ENCODE data around the gene YARS1. TPM values are rescaled to one million over a fixed set of nuclear protein-coding genes. Genes with fewer than 3 reads are reported as not detected.

The YARS1 gene
- polyA plus RNA-seq, 1 donor (not counting 4 experiments of a cell fraction or from before 2014, with no cell fraction given) = 68.4 TPM

DNA sequence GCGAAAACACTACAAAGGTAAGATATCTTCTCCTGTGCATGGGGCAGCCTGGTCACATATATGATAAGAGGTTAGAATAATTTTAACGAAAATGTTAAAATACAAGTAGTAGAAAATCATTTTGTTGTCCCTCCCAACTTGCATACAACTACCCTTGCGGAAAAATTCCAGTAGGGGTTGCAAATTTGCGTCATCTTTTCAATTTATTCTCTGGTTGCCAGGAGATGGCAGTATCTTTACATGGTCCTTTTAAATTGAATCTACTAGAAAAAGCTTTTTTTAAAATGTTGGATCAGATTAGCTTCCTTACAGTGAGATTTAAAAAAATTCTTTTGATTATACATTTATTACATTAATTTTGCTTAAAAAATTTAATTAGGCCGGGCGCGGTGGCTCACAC lies 11.2 kb upstream of the YARS1 start:
- DNase-seq (ENCODE audit: low read depth, low spot score) = no peak
- Histone ChIP-seq H3K27ac (ENCODE audit: control insufficient read depth, insufficient read depth, low read length) (no peak overlapping the region), H3K4me1 (ENCODE audit: control insufficient read depth, extremely low read depth, insufficient read depth, low read length) (no peaks in the 10 kb centered on the region), H3K79me2 (ENCODE audit: control insufficient read depth, insufficient read depth, low read length) (peaks cover 3% of the 10 kb centered on the region), H3K9me3 (ENCODE audit: control insufficient read depth, low read depth, low read length) (no peaks in the 10 kb centered on the region), H3K9me1 (ENCODE audit: control insufficient read depth, extremely low read depth, insufficient read depth, low read length) (no peaks in the 10 kb centered on the region), H2AFZ (ENCODE audit: control insufficient read depth, low read length) (no peak overlapping the region), H3K4me3 (ENCODE audit: control insufficient read depth in 2 of 3, extremely low read depth in 1 of 3, insufficient read depth in 2 of 3, low read depth in 1 of 3, low read length in 3 of 3) (no peak overlapping the region), H4K20me1 (ENCODE audit: control insufficient read depth, extremely low read depth, insufficient read depth, low read length) (no peaks in the 10 kb centered on the region), H3K36me3 (ENCODE audit: control insufficient read depth in 2 of 2, extremely low read depth in 1 of 2, insufficient read depth in 2 of 2, low read length in 2 of 2) (peaks cover 11 to 26% of the 10 kb centered on the region in 2 experiments), H3K4me2 (ENCODE audit: control insufficient read depth, extremely low read depth, insufficient read depth, low read depth, low read length) (no peak overlapping the region), H3K9ac (ENCODE audit: control insufficient read depth, extremely low read depth, insufficient read depth, low read length) (no peak overlapping the region), H3K27me3 (ENCODE audit: control insufficient read depth, extremely low read depth, insufficient read depth, low read length) (no peaks in the 10 kb centered on the region)
- dilution Hi-C loops (cut with MboI; ENCODE audit: extremely low pct_ligation_motif_present, low sequenced_read_pairs) = no loop called here
- TF ChIP-seq EZH2 (IDR thresholded peaks at IDR 0.05; ENCODE audit: low read length) = no peak
- TF ChIP-seq, protein P1, sequence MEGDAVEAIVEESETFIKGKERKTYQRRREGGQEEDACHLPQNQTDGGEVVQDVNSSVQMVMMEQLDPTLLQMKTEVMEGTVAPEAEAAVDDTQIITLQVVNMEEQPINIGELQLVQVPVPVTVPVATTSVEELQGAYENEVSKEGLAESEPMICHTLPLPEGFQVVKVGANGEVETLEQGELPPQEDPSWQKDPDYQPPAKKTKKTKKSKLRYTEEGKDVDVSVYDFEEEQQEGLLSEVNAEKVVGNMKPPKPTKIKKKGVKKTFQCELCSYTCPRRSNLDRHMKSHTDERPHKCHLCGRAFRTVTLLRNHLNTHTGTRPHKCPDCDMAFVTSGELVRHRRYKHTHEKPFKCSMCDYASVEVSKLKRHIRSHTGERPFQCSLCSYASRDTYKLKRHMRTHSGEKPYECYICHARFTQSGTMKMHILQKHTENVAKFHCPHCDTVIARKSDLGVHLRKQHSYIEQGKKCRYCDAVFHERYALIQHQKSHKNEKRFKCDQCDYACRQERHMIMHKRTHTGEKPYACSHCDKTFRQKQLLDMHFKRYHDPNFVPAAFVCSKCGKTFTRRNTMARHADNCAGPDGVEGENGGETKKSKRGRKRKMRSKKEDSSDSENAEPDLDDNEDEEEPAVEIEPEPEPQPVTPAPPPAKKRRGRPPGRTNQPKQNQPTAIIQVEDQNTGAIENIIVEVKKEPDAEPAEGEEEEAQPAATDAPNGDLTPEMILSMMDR (optimal IDR thresholded peaks at IDR 0.05 in 1 of 3, IDR thresholded peaks at IDR 0.05 in 1 of 3, conservative IDR thresholded peaks at IDR 0.05 in 1 of 3; ENCODE audit: extremely low read depth in 1 of 3, insufficient read depth in 2 of 3, low read length in 3 of 3) = no peak
- no peak for FAIRE-seq

DNA sequence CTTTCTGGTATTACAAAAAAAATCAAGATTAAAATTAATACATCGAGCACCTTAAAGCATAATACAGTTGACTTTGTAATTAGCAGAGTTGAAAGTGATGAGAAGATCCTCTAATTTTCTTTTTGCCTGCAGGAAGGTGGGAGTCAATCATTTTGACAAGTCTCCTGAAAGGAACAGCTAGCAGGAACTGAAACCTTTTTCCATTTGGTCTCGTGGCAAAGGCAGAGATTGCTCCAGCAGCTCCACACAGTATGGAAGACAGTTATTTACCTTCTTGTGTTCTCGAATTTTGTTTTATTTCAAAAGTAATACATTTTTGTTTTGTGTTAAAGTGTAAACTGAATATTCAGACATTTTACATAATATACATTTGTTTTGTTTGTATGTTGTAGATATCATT lies 8.0 kb upstream of the YARS1 start:
- no peaks in the 10 kb centered on the region for H3K9me1 ChIP-seq (ENCODE audit: control insufficient read depth, extremely low read depth, insufficient read depth, low read length)
- H3K27me3 ChIP-seq (ENCODE audit: control insufficient read depth, extremely low read depth, insufficient read depth, low read length) = no peaks in the 10 kb centered on the region
- dilution Hi-C loops (cut with MboI; ENCODE audit: extremely low pct_ligation_motif_present, low sequenced_read_pairs) = no loop called here
- no peaks in the 10 kb centered on the region for H3K4me1 ChIP-seq (ENCODE audit: control insufficient read depth, extremely low read depth, insufficient read depth, low read length)
- DNase-seq (ENCODE audit: low read depth, low spot score) (no peak), FAIRE-seq (no peak)
- H3K4me2 ChIP-seq (ENCODE audit: control insufficient read depth, extremely low read depth, insufficient read depth, low read depth, low read length) = no peak overlapping the region
- TF ChIP-seq EZH2 (IDR thresholded peaks at IDR 0.05; ENCODE audit: low read length) = no peak
- TF ChIP-seq, protein P1 (optimal IDR thresholded peaks at IDR 0.05 in 1 of 3, IDR thresholded peaks at IDR 0.05 in 1 of 3, conservative IDR thresholded peaks at IDR 0.05 in 1 of 3; ENCODE audit: extremely low read depth in 1 of 3, insufficient read depth in 2 of 3, low read length in 3 of 3) = no peak
- H2AFZ ChIP-seq (ENCODE audit: control insufficient read depth, low read length) = no peak overlapping the region
- peaks cover 22% of the 10 kb centered on the region for H3K79me2 ChIP-seq (ENCODE audit: control insufficient read depth, insufficient read depth, low read length)
- no peaks in the 10 kb centered on the region for H3K9me3 ChIP-seq (ENCODE audit: control insufficient read depth, low read depth, low read length)
- H4K20me1 ChIP-seq (ENCODE audit: control insufficient read depth, extremely low read depth, insufficient read depth, low read length) = no peaks in the 10 kb centered on the region
- H3K36me3 ChIP-seq (ENCODE audit: control insufficient read depth in 2 of 2, extremely low read depth in 1 of 2, insufficient read depth in 2 of 2, low read length in 2 of 2) = peaks cover 7 to 22% of the 10 kb centered on the region in 2 experiments
- no peak overlapping the region for H3K9ac ChIP-seq (ENCODE audit: control insufficient read depth, extremely low read depth, insufficient read depth, low read length)
- H3K27ac ChIP-seq (ENCODE audit: control insufficient read depth, insufficient read depth, low read length) = no peak overlapping the region
- H3K4me3 ChIP-seq (ENCODE audit: control insufficient read depth in 2 of 3, extremely low read depth in 1 of 3, insufficient read depth in 2 of 3, low read depth in 1 of 3, low read length in 3 of 3) = no peak overlapping the region
